GM19372 (cell line): ENCODE data around the gene RXRB.
"Not testable (repeated sequence)": the region's sequence is repeated elsewhere in the genome, so short reads cannot be mapped to it uniquely, and the experiment has no call there.

Experiments used
- ATAC-seq: cut with Tn5 transposase; IDR thresholded peaks from one replicate; pipeline ENCODE4 v1.9.1; 2021; ENCODE audit warnings: mild to moderate bottlenecking, low read depth, moderate library complexity; ENCODE audit not compliant: unreplicated experiment

Gene RXRB

DNA sequence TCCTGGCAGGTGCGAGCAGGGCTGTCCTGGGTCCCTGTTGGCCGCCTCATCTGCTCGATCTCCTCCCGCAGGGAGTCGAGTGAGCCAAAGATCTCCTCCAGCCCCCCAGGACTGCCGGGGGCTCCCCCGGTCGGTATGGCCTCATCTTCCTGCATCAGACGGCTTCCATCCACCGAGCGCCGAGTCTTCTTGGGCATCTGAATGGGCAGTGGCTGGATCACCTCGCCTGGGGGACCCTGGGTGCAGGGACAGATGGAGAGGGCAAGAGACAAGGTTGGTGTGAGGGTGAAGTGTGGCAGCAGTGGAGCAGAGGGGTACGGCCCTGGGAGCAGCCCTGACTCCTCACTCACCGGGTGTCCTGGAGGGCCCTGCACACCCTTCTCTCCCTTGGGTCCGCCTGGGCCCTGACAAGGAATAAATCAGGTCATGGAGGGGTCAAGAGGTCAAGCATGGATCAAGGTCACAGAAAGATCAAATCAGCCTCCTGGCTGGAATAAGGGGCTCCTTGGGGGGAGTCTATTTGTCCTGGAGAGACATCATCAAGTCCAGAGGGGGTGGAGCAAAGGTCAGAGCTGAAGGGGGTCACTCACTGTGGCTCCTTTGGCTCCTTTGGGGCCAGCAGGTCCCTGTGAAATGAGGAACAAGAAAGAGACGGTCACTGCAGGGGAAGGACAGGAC is 34.7 kb downstream of the RXRB start:
- ATAC-seq = no peak

DNA sequence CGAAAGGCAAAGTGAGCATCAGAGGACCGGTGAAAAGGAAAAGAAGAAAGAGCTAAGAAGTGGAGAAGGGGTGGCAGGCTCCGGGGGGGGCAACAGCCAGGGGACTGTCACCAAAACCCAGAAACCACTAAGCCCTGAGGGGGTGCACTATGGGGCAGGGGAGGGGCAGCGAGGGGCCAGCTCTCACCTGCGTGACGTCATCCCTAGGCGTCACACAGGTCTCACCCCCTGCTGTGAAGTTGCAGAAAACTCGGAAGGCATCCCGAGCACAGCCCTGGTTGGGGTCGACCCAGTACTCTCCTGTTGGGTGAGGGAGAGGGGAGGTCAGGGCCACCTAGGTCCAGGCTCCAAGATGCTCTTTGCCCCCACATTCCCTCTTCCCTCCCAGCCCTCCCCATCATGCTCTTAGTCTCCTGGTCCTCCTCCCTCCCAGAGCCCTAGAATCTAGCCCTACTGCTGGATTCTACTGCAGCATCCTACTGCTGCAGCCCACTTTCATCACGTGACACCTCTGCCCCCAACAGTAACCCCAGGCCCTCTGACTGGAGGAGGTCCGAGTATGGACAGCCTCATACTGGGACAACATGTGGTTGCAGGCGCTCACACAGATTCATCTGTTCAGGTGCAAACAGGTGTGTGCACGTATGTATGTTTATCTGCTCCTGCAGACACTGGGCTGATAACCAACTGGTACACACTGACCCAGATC is 35.6 kb downstream of the RXRB start:
- ATAC-seq = no peak

DNA sequence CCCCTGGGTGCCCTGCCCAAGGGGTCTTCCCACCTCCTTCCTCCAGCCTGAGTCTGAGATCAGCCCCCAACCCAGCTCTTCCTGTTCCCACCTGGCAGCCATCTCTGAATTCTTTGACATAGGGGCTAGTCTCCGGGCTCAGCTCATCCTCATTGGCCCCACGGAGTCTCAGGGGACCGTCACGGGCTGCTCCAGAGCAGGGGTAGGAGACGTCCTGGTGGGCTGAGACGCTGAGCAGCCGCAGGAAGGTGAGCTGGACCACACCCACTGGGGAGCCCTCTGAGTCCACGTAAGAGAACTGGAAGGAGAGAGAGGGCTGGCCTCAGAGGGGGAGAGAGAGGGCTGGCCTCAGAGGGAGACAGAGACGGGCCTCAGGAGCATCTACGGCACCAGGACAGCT is 36.3 kb downstream of the RXRB start:
- no peak for ATAC-seq

DNA sequence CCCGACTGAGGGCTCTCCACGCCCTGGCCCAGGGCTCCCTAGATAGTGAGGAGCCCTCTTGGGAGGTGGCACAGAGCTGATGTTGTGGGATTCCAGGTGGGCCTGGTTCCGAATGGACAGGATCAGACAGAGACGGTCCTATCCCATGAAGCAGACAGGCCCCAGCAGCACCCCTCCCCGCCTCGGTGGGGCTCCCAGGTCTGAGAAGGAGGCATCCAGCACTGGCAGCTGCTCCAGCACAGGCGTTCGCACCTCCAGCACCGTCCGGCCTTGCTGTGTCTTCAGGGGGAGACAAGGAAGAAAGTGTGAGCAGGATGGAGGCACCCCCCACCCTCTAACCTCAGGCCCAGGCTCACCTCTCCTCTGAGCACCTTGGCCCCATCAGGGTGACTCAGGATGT is 36.9 kb downstream of the RXRB start:
- no peak for ATAC-seq

DNA sequence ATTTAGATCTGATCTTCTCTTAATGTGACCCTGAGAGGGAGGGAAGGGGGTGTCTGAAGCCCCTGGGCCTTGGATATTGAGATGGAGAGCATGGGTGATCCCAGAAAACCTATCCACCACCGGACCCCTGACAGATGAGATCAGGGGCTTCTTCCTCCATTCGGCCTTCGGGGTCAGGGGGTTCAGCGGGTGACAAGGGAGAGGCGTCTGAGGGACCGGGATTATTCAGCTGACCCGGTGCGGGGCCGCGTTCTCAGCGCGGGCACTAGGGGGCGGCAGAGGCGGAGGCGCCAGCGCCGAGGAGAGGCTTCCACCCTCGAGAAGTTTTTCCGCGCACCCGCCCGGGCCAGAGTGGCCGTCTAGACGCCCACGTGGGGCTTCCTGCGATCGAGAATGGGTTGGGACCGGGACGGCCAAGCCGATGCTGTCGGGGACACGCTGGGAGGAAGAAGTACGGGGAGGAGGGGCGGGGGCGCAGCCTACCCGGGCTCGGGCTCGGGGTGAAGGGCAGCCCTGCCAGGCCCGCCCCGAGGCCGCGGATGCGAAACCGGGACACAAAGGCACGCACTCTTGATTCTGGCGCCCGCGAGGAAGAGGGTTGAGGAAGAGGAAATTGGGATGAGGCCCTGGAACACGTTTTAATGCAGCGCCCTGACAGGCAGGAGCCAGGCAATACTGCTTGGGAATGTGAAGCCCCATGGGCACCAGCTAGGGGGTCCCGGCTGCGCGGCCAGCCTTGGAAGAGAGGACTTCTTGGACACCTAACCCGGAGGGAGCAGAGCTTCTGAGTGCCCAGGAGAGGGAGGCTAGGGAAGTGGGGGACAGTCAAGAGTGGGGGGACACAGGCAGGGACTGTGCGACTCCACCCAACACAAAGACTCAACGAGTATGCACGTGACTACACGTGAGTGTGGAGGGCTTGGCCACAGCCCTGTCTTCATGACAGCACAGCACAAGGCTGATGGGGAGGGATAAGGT is 38.8 kb downstream of the RXRB start:
- ATAC-seq = no peak

DNA sequence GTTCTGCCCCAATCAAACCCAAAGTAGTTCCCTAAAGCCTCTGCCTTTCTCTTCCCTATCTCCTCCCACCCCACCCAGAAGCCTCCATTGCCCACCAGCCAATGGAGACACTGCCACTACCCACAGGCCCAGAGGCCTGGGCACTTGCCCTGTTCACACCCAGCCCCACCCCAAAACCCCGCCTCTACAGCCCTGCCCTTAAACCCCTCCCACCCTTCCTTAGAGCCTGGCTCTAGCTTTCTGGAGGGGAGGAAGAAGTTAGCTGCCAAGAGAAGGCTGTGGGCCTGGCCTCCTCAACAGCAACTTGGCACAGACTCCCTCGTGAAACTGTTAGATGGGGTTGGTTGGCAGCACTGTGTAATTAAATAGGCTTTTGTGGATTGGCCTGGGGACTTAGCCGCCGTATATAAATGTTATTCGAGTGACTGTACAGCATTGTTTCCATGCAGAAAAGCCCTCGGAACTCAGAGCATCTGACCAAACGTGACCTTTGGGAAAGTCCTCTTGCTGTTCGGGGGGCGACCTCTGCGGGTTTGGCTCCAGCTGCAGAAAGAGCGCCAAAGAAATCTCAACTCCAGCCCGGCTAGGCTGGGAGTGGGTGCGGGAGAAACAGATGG is 39.6 kb downstream of the RXRB start:
- no peak for ATAC-seq

DNA sequence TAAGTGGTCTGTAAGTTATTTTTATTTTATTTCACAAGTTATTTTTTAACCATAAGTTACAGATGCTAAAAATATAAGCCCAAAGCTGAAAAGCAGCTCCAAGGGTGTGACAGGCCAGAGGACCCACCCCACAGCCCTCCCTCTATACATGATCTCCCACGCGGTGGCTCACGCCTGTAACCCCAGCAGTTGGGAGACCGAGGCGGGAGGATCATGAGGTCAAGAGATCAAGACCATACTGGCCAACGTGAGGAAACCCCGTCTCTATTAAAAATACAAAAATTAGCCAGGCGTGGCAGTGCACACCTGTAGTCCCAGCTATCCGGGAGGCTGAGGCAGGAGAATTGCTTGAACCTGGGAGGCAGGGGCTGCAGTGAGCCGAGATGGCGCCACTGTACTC is 40.4 kb downstream of the RXRB start:
- ATAC-seq = no peak

DNA sequence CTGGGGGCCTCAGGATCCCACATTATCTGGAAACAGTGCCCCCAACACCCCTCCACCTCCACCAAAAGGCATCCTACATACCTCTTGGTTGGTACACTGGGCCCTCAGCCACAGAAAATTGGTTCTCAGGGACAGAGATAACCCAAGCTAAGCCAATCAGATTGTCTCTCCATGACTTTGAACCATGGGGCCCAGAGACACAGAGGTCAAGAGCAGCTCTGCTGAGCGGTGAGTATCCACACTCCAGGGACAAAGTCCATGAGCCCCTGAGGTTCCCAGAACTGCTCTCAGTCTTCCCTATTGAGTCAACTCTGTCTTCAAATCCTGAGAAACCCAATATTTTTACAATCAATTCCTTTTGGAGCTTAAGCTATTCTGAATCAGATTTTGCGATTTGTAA is 43.5 kb downstream of the RXRB start:
- ATAC-seq = no peak

DNA sequence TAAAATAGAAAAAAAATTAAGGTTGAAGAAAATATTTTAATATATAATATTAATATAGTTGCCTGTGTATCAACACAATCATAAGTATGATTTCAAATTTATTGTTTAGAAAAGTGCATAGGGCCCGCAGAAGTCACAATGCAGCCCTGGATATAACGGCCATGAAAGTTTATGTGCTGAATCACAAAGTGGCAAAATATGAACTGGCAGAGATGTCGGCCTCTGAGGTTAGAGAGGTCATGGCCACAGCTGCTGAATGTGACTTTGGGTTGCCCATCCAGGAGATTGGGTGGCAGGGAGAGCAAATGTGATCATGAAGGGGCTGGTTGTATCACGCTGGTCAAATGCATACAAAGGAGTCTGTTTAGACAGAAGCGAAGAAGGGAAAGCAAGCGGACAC is 43.9 kb downstream of the RXRB start:
- no peak for ATAC-seq

DNA sequence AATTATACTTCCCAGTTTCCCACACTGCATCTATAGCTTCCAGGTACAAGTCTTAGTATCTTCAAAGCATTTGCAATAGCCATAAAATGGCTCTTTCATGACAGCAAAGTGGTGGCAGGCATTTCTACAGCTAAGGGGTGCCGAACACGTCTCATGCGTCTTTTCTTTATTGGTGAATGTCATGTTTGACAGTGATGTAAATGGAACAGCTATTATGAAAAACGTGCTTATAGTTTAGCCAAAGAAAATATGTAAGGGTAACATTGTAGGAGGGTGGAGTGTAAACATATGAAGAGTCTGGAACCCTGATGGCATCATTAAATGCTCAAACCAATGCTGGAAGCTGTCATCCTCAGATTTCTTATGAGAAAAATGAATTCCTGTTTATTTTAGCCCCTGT is 46.1 kb downstream of the RXRB start:
- ATAC-seq = no peak

DNA sequence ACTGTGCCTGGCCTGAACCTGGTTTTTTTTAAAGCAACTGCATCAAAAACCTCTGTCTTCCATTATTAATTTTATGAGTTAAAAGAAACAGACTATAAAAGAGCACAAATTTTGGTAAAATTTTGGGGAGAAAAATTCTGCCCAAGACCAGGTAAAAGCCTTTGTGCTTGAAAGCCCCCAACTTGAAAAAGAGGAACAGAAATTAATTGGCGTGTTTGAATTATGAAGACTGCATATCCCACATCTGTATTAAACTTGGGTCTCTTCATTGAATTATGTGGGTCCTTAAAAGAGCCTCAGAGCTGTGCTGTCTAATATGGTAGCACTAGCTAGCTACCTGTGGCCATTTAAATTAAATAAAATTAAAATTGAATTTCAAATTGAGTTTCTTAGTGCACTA is 49.4 kb downstream of the RXRB start:
- ATAC-seq = no peak

DNA sequence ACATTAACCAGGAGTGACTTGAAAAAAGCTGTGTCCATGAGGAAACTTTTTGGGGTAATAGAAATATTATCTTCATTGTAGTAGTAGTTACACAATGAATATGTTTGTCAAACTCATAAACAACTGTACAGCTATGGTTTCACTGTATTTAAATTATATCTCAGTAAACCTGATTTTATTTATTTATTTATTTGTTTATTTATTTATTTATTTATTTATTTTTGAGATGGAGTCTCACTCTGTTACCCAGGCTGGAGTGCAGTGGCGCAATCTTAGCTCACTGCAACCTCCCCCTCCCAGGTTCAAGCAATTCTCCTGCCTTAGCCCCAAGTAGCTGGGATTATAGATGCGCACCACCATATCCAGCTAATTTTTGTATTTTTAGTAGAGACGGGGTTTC is 49.9 kb downstream of the RXRB start:
- ATAC-seq = not testable (repeated sequence)

DNA sequence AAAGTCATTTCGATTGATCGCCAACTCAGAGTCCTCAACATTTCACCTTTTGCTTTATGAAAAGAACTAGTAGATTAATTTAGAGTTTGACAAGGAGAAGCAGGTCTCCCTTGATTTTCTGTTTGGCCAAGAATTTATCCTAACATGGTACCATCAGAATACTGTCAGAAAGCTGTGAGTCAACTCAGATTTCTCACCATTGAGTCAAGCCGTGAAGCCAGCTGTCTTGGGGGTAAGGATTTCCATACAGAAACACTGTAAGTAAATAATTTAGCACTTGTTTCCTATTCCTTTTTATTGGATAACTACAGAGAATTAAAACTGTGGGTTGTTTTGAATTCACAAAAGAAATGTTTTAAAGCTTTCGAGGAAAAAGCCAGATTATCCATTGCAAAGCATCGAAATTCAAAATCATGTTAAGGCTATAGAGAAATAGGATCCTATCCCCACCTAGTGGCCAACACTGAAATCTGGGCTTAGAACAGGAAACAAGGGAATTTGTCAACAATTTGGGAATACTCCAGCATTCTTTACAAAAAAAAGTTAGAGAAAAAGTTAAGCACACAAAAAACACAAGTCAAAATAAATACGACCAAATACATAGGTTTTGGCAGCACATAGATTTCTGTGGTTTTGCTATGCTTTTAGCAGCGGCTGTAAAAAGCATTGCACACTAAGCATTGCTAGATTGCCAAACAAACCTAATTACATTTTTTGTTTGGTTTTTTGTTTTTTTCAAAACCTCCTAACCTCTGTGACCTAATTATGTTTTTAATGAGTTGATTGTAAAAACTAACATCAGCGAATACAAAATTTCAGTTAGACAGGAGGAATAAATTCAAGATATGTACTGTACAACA is 52.4 kb downstream of the RXRB start:
- ATAC-seq = no peak

DNA sequence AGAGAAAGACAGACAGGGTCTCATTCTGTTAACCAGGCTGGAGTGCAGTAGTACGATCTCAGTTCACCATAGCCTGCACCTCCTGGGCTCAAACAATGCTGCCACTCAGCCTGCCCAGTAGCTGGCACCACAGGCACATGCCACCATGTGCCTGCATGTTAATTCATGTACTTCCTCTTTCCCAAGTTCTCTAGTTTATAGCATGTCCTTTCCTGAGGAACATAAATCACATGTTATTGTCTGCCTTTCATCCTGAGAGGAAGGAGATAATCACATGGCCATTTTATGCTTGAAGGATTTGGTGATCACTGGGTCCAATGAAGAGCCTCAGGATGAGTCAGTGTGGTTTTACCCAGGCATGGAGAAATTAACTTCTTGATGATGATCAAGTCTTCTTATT is 56.1 kb downstream of the RXRB start:
- no peak for ATAC-seq
